Suppressor macrophage treated with lipopolysaccharide for 4 hours (primary cell): ENCODE data around the gene MROH2A.
"Not testable (repeated sequence)": the region's sequence is repeated elsewhere in the genome, so short reads cannot be mapped to it uniquely, and the experiment has no call there.

Experiments
- DNase-seq: peaks from one replicate; pipeline ENCODE4 v3.0.0-alpha.2; 2020

Gene MROH2A

GRCh38 chr2:233778030-233778429 lies at the start of gene MROH2A:
Gene MROH2A, plus strand, starts transcription at chr2:233778330. Its CDS starts 1,029 bp downstream, at chr2:233779359.
- DNase-seq: no peak

GRCh38 chr2:233728723-233729301 lies 49.3 kb upstream of the MROH2A start, which contains the start of gene UGT1A3:
Gene UGT1A3, plus strand, starts transcription at chr2:233729042. Its CDS starts 85 bp downstream, at chr2:233729127.
- no peak for DNase-seq

- not testable (repeated sequence) for DNase-seq
These were observed 41.1 kb upstream of the MROH2A start for GRCh38 chr2:233736868-233737653.

GRCh38 chr2:233740870-233741269 lies 37.3 kb upstream of the MROH2A start:
- no peak for DNase-seq

GRCh38 chr2:233743464-233744259 lies 34.5 kb upstream of the MROH2A start:
- no peak for DNase-seq

GRCh38 chr2:233745073-233745755 lies 32.9 kb upstream of the MROH2A start:
- no peak for DNase-seq

- not testable (repeated sequence) for DNase-seq
These were observed 32.3 kb upstream of the MROH2A start for GRCh38 chr2:233745838-233746237.

GRCh38 chr2:233746475-233747282 lies 31.5 kb upstream of the MROH2A start:
- no peak for DNase-seq

- no peak for DNase-seq
These were observed 30.9 kb upstream of the MROH2A start for GRCh38 chr2:233747283-233747544.

GRCh38 chr2:233750689-233751088 lies 27.4 kb upstream of the MROH2A start:
- DNase-seq: not testable (repeated sequence)

GRCh38 chr2:233751212-233752009 lies 26.7 kb upstream of the MROH2A start:
- DNase-seq: not testable (repeated sequence)

- DNase-seq: no peak
These were observed 23.1 kb upstream of the MROH2A start for GRCh38 chr2:233754872-233755611.

GRCh38 chr2:233756429-233757081 lies 21.6 kb upstream of the MROH2A start:
- no peak for DNase-seq

GRCh38 chr2:233758141-233758540 lies 20.0 kb upstream of the MROH2A start:
- no peak for DNase-seq

- DNase-seq: no peak
These were observed 19.3 kb upstream of the MROH2A start for GRCh38 chr2:233758849-233759248.

GRCh38 chr2:233760043-233760442 lies 18.1 kb upstream of the MROH2A start, which contains the start of gene UGT1A1:
Gene UGT1A1, plus strand, starts transcription at chr2:233760270. Its CDS starts 18 bp downstream, at chr2:233760288.
- no peak for DNase-seq

- DNase-seq: no peak
These were observed 16.9 kb upstream of the MROH2A start for GRCh38 chr2:233761040-233761769.

- peak; percentile 1 for DNase-seq
These were observed 13.9 kb upstream of the MROH2A start for GRCh38 chr2:233764264-233764663.

GRCh38 chr2:233764761-233765160 lies 13.4 kb upstream of the MROH2A start:
- DNase-seq: no peak
